Panc1 (cell line): Measurements from ENCODE around the gene GRAMD1B.

Source experiments
- CTCF ChIP-seq: fragments of 450-650 bp; IDR thresholded peaks from 2 replicates; pipeline ENCODE4 v1.5.1; 2017; ENCODE audit warnings: mild to moderate bottlenecking
- TCF7L2 ChIP-seq: IDR thresholded peaks from 2 replicates; pipeline ENCODE4 v1.6.1; 2011; ENCODE audit warnings: mild to moderate bottlenecking, low read depth, low read length, inconsistent platforms

- TF ChIP-seq TCF7L2 (no peak), CTCF (no peak)
These were observed 18.8 kb downstream of the GRAMD1B start for GRCh38 chr11:123448823-123449222.
